Activated naive CD4-positive, alpha-beta T cell (primary cell): ENCODE measurements around the gene NSMCE4A.
"Not testable (repeated sequence)": the region's sequence is repeated elsewhere in the genome, so short reads cannot be mapped to it uniquely, and the experiment has no call there.

ENCODE experiments used
- DNase-seq, 4 experiments: peaks; one replicate each; lab custom pipeline; 2025; lab: John Stamatoyannopoulos, UW

Gene NSMCE4A

DNA sequence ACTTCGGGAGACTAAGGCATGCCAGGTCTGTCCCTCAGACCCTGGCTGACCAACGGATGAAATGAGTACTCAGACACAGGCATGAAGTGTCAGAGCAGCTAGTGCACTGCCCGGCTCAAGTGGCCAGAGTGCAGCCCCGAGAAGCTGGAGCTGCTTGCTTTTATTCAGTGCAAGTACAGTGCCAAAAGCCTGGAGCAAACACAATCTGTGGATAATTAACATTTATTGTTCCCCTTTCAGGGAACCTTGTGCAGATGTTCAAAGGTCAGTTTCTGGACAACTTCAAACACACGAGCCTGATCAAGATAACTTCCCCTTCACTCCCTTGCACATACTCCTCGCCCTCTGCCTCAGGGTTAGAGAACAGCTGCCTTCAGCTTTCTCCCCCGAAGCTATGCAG is 39.3 kb downstream of the NSMCE4A start:
- DNase-seq = no peak

DNA sequence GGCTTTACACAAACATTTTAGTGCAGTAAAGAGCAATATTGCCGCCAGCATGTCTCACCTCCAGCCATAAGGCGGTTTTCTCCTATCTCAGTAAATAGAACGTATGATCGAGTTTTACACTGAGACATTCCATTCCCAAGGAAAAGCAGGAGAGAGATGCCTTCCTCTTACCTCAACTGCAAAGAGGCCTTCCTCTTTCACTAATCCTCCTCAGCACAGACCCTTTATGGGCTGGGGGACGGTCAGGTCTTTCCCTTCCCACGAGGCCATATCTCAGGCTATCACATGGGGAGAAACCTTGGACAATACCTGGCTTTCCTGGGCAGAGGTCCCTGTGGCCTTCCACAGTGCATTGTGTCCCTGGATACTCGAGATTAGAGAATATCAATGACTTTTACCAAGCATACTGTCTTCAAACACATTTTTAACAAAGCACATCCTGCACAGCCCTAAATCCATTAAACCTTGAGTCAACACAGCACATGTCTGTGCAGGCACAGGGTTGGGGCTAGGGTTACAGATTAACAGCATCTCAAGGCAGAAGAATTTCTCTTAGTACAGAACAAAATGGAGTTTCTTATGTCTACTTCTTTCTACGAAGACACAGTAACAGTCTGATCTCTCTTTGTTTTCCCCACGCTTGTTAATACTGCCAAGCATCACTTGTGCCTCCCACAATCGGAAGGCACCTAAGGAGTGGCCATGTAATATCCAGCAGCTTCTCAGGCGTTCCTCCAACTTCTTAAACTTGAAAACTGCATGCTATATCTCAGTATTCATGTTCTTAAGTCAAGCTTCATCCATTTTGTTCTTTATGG is 44.5 kb downstream of the NSMCE4A start:
- DNase-seq = not testable (repeated sequence)

DNA sequence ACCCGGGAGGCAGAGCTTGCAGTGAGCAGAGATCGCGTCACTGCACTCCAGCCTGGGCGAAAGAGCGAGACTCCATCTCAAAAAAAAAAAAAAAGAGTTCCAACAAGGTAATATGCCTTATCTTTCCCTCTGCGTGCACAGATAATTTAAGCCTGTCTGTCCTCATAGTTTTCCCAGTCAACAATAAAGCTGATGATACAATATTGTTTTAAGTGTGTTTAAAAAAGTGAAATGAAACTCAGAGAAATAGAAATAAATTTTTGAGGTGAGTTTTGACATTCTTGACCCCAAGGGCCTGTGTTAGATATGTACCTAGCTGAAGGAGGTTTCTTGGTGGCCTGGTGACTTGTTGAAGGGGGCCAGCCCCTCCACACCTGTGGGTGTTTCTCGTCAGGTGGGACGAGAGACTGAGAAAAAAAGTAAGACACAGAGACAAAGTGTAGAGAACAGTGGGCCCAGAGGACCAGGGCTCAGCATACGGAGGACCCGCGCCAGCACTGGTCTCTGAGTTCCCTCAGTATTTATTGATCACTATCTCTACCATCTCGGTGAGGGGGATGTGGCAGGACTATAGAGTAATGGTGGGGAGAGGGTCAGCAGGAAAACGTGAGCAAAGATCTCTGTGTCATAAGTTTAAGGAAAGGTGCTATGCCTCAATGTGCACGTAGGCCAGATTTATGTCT is 45.3 kb downstream of the NSMCE4A start:
- DNase-seq = not testable (repeated sequence)

DNA sequence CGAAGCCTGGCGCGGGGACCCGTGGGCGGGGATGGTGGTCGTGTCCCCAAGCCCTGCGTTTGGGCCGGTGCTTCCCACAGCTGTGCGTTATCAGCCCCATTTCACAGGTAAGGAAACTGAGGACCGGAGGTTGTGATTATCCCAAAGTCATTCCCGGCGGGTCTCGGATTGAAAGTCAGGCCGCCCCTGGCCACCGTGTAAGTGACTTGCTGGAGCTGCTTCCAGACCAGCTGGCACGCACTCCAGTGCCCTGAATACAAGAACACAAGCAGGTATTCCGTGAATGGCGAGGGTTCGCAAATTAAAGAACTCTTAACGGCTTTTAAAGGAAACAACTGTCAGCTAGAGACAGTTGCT is 46.5 kb downstream of the NSMCE4A start:
- DNase-seq = no peak

DNA sequence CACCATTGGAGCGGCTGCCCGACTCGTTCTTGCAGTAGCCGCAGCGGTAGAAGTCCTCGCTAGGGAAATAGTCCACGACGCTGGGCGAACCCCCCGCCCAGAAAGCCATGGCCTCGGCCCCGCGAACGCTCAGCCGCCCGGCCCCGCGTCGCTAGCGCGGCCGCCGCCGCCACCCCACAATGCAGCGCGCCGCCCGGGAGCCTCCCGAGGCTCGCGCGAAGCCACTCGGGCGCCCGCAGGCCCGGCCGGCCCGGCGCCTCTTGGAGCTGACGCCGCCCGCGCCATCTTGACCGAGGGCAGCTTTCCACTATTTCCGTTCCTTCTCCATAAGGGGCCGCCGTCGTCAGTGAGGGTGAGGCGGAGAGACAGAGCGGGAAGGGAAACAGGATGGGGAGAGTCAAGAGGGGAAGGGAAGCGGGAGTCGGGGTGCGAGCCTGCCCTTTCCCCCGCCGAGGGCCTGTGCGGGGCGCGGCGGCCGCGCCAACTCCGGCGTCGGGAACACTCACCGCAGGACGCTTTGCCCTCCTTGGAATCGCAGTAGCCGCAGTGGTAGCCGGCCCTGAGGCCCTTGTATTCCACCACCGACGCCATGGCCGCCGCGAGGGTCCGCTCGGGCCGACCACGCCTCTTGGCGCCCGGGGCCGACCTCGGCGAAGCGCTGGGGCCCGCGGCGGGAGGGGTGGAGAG is 47.0 kb downstream of the NSMCE4A start, which contains the start of gene ATE1:
Gene ATE1, minus strand, starts transcription at position 191 of the 687 bp plus-strand sequence. Its CDS starts 82 bp downstream, at position 109.
- DNase-seq = peak; percentile 46 to 74 (median 57)

DNA sequence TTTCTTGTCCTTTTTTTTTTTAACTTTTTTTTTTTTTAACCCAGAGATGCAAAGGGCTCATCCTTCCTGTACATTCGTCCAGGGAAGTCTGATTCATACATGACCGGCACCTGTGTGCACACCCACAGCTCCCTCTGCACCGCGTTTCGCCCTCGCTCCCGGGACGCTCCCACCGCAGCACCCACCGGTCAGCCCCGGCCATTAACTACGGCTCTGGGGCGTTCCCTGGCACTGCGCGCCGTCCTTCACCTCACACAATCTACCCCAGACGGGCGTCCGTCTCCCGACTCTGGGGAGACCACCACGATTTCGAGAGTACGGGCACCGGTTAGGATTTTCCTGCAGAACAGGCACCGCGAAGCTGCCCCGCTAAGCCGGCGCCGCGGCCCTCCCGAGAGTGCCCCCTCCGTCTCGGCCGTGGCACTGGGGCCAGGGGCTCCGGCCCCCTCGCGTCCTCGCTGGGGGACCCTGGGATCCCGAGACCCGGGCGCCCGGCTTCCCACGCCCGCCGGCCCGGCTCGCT is 47.6 kb downstream of the NSMCE4A start:
- DNase-seq = peak in 1 of 4 experiments; percentile 29

DNA sequence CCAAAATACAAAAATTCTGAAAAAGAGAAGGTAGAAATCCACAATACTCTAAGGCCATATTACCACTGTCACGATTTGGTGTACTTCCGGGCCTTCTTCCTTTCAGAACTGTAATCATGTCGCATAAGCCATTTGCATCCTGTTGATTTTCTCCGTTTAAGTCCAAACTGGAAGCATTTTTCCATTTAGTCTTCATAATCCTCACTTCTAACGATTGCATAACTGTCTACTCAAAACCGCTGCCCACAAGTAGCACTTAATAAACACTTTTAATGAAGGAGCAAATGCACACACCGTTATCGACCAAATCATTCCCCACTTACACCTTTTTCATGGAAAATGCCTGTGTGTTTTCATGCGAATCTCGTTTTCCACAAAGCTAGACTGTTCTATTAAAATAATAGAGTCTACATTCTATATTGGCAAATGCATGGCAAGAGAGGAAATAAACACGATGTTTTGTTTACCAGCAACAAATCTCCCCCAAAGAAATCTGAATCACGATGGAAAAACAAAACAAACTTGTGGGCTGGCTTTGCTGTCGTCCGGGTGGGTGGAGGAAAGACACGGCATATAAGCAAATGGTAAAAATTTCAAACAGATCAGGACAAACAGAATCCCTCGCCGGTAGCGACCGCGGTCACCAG is 48.2 kb downstream of the NSMCE4A start:
- DNase-seq = no peak

DNA sequence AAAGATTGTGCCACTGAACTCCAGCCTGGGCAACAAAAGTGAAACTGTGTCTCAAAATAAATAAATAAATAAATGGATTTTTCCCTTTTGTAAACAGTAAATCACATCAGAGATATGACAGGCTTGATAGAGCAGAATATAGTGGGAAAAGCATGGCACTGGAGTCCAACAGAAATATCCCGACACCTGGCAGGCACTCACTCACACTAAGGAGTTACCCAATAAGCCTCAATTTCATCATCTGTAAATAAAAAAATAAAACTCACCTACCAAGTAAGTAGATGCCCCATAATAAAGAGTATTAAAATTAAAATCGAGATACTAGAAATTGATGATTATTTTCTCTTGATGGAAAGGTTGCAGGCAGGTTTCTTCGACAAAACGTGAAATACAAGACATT is 48.9 kb downstream of the NSMCE4A start:
- no peak for DNase-seq

DNA sequence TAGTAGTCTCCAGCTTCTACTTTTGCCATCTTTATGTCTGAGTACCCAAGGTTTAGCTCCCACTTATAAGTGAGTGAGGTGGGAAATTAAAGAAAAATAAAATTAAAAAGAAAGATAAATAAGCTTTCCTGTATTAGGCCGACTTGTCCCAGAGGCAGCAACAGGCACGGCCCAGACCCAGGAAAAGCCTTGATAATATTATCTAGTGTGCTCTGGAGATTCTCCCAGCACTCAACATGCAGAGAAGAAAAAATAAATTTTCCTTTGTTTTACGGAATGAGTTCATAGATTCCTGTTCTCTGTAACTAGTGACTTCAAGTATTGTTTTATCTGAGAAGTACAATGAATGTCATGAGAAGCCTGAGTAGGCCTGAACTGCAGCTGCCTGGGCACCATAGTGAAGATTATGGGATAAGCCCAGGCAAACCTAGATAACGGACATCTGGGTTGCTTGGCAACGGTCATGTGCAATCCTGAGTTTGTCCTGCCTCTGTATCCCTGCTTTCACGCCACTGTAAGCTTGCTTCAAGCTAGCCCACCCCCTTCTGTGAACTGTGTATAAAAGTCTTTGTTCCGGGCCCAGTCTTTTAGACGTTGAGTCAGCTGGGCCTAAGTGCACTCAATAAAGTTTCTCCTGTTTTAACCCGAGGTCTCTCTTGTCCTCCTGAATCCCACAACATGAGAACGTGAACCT is 53.6 kb downstream of the NSMCE4A start:
- no peak for DNase-seq

DNA sequence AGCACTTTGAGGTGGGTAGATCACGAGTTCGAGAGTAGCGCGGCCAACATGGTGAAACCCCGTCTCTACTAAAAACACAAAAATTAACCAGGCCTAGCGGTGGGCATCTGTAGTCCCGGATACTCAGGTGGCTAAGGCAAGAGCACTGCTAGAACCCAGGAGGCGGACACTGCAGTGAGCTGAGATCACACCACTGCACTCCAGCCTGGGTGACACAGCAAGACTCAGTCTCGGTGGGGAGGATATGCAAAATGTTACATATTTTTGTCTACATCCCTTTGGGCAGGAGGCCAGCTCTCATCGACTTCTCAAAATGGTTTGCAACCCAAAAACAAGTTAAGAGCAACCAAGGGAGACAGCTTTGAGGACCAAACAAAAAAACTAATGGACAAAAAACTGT is 55.4 kb downstream of the NSMCE4A start:
- no peak for DNase-seq

DNA sequence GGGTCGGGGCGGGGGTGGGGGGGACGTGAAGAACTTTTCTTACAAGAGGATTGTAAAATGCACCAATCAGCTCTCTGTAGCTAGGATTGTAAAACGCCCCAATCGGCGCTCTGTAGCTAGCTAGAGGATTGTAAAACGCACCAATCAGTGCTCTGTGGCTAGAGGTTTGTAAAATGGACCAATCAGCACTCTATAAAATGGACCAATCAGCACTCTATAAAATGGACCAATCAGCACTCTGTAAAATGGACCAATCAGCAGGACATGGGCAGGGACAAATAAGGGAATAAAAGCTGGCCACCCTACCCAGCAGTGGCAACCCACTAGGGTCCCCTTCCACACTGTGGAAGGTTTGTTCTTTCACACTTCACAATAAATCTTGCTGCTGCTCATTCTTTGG is 56.2 kb downstream of the NSMCE4A start:
- DNase-seq = not testable (repeated sequence)

DNA sequence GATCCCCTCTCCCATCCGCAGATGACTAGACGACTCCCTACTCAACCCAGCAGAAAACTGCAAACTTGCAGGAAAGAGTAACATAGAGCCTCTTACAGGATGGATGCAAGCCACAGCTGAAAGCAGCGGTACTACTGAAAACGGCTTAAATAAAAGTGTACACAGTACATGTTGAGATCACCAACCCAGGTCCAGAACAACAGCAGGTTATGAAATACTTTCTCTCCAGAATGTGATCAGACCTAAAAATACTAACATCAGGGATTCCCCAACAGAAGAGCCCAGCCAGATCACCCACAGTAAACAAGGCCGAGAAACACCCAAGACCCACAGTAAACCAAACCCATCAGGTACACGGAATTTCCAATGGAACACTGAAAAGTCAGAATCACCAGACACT is 60.4 kb downstream of the NSMCE4A start:
- no peak for DNase-seq

DNA sequence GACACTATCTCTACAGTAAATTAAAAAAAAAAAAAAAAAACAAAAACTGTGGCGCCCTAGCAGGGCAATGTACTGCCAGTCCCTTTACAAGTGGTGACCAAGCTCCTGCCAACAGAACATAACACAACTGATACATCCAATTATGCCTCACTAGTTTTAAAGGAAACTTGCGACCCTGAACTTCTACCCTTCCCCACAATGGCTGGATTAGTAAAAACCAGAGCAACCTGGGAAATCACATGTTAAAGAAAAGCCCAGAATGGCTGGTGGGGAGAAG is 63.7 kb downstream of the NSMCE4A start:
- no peak for DNase-seq

DNA sequence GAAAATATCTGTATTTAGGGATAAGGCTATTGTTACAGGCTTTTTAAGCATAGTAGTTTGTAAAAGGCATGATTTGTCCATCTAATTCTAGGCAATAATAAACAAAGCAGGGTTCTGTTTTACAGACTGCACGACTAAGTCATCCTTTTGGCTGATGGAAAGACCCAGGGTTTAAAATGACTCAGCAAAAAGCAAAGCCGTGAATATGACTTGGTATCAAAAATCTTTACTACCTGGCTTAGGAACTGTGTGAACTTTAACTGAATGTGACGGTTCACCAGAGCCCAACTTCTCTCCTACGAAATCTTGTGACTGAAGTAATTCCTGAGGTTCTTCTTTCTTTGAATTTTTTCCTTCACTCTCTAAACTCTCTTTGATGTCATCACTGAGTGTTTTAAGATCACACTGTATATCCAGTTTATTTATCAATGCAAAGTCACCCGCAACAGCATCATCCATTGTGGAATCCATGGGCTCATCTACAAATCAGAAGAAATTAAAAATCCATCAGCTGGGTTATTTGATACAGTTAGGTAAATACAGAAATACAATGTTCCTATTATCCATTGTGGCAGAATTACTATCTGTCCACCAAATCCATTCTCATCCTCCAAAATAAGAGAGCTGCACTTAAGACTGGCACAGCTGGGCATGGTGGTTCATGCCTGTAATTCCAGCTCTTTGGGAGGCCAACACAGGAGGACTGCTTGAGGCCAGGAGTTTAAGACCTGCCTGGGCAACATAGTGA is 64.2 kb downstream of the NSMCE4A start:
- DNase-seq = no peak
